ENCODE data around the gene PRDM15.

GRCh38 chr21:41903559-41904351, 24.6 kb upstream of the PRDM15 start:
- TF ChIP-seq CTCF (IDR thresholded peaks at IDR 0.05), result no peak
- no peak for TF ChIP-seq POLR2A (IDR thresholded peaks at IDR 0.05)

Measured in tibial nerve (tissue), 3 donors.